Common myeloid progenitor, CD34-positive (primary cell): ENCODE measurements around the gene CIAO3.
A peak's percentile ranks its signal among the peaks of the same experiment; 100 is the strongest.

Experiments used
- CTCF ChIA-PET: fragments of 350-600 bp; sonication (Branson Sonifier 250); formaldehyde crosslinking; loops from one replicate; lab custom pipeline; 2021; ENCODE audit warnings: antibody characterized with exemption; lab: Charles Lee
- POLR2A ChIA-PET: fragments of 350-600 bp; sonication (Branson Sonifier 250); formaldehyde crosslinking; loops from one replicate; lab custom pipeline; 2021; ENCODE audit warnings: antibody characterized with exemption; lab: Charles Lee
- DNase-seq, 3 donors: peaks; one replicate each; pipeline versions ENCODE4 v3.0.0 to v3.0.0-alpha.2; 2013
- H3K27ac ChIP-seq, 2 experiments: 1 replicate in 1 of 2; 2 replicates in 1 of 2; pipeline ENCODE4 v1.7.0; 2013; ENCODE audit warnings: inconsistent platforms in 2 of 2, low read length in 2 of 2, mild to moderate bottlenecking in 2 of 2, low read depth in 1 of 2, moderate library complexity in 1 of 2; ENCODE audit not compliant: severe bottlenecking in 2 of 2, insufficient read depth in 1 of 2, poor library complexity in 1 of 2
- H3K27me3 ChIP-seq, 5 experiments: replicated peaks in 2 of 5; 1 replicate in 3 of 5; 2 replicates in 2 of 5; pipeline versions ENCODE4 v1.6.1 to v1.7.0; 2013; ENCODE audit warnings: low read length in 4 of 5, mild to moderate bottlenecking in 2 of 5, moderate library complexity in 2 of 5, inconsistent platforms in 1 of 5; ENCODE audit not compliant: insufficient read depth in 5 of 5, control insufficient read depth in 4 of 5
- H3K36me3 ChIP-seq, 4 experiments: 1 replicate in 2 of 4; 2 replicates in 2 of 4; pipeline versions ENCODE4 v1.6.1 to v1.7.0; 2013; ENCODE audit warnings: low read length in 3 of 4, control low read depth in 1 of 4, mild to moderate bottlenecking in 1 of 4; ENCODE audit not compliant: control insufficient read depth in 4 of 4, insufficient read depth in 4 of 4
- H3K4me1 ChIP-seq, 4 experiments: 1 replicate in 3 of 4; 2 replicates in 1 of 4; pipeline versions ENCODE4 v1.6.1 to v1.7.1; 2013; ENCODE audit warnings: low read length in 3 of 4, mild to moderate bottlenecking in 3 of 4, control low read depth in 1 of 4, inconsistent platforms in 1 of 4, moderate library complexity in 1 of 4; ENCODE audit not compliant: control insufficient read depth in 4 of 4, insufficient read depth in 4 of 4; ENCODE audit errors: control extremely low read depth in 1 of 4
- H3K4me3 ChIP-seq, 7 experiments: 1 replicate in 4 of 7; 2 replicates in 3 of 7; pipeline versions ENCODE4 v1.5.1 to v1.7.0; 2013; ENCODE audit warnings: mild to moderate bottlenecking in 7 of 7, low read length in 6 of 7, moderate library complexity in 6 of 7, inconsistent platforms in 2 of 7, low read depth in 2 of 7, control low read depth in 1 of 7; ENCODE audit not compliant: insufficient read depth in 4 of 7, control insufficient read depth in 1 of 7; ENCODE audit errors: extremely low read depth in 1 of 7
- H3K9me3 ChIP-seq, 5 experiments: 1 replicate in 4 of 5; 2 replicates in 1 of 5; pipeline versions ENCODE4 v1.6.1 to v1.7.1; 2013; ENCODE audit warnings: low read length in 4 of 5, mild to moderate bottlenecking in 2 of 5, inconsistent platforms in 1 of 5, low read depth in 1 of 5, moderate library complexity in 1 of 5; ENCODE audit not compliant: control insufficient read depth in 4 of 5, insufficient read depth in 2 of 5; ENCODE audit errors: control extremely low read depth in 1 of 5
- WGBS: methylation state at CpG from one replicate; pipeline ENCODE4 v1.1.5; 2013; ENCODE audit not compliant: insufficient coverage; 5-methylcytosine and 5-hydroxymethylcytosine counted together

The CIAO3 gene

DNA sequence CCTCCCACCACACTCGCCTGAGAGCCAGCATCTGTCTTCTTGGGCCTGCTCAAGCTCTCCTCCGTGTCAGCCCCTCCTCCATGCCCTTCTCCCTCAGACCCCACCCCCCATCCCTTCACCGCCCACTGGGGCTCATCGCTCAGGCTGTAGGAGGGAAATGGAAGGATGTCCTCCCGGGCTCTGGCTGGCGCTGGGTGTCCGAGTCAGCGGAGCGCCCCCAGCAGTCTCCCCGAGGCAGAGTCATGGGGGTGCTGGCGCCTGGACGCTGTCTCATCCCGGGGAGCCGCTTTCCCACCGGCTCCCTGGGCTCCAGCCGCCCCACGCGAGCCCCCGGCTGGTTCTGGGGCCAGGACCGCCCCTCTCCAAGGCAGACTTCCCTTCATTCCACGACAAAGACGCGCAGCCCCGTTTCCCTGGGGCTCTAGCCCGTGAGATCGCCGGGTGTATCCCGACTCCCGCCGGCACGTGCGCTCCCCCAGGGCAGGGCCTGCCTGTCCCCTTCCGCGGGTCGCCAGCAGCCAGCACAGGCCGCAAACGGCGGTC lies 20.3 kb downstream of the CIAO3 start:
- peak overlapping the region in 1 of 2 experiments; percentile 49 for H3K27ac ChIP-seq
- peak overlapping the region; percentile 52 to 83 (median 76) for H3K4me3 ChIP-seq
- H3K36me3 ChIP-seq: peaks cover 0 to 6% (median 0%) of the 10 kb centered on the region in 4 experiments
- DNase-seq: peak in 2 of 3 donors; percentile 68 to 69
- WGBS: under 1% methylated on average over 36 of the region's 38 CpGs
- ChIA-PET CTCF (interaction anchor here (0.9 to 4.3 kb wide), 8 partner anchors 9 to 68 kb away, joined by 3 to 23 read pairs (median 4); partner anchors contain the start of genes CHTF18 and RPUSD1), POLR2A (no interaction called here)
- no peaks in the 10 kb centered on the region for H3K9me3 ChIP-seq
- H3K27me3 ChIP-seq: peaks cover 0 to 22% (median 6%) of the 10 kb centered on the region in 5 experiments
- H3K4me1 ChIP-seq: peaks cover 0 to 51% (median 37%) of the 10 kb centered on the region in 4 experiments

DNA sequence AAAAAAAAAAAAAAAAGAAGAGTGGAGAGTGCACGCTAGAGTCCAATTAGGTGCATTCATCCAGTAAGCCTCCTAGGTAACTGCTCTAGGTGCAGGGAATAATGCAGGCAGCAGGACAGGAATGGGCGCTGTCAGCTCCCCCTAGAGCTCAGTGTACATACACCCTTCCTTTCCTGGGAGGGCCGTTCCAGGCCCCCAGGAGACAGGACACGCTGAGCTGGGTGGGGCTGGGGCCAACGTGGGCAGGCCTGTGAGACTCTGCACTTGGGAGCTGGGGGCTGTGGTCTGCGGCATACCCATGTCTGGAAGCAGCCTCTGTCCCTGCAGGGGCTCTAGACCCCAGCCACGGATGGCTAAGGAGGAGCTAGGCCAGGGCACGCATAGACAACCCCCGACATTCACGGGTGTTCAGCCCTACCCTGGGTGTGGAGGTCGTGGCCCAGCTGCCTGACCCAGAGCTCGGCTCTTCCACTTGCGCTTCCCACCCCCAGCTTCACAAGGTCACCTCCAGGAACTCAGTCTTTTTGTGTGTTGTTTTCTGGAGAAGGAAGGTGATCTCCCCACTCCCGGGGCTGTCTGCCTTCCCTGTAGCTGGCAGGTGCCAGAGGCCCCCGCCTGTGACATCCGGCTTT lies 20.9 kb downstream of the CIAO3 start:
- H3K27me3 ChIP-seq: peaks cover 0 to 26% (median 6%) of the 10 kb centered on the region in 5 experiments
- peak overlapping the region; percentile 52 to 83 (median 76) for H3K4me3 ChIP-seq
- peaks cover 0 to 55% (median 41%) of the 10 kb centered on the region in 4 experiments for H3K4me1 ChIP-seq
- 17% methylated on average over 12 of the region's 16 CpGs for WGBS
- peaks cover 0 to 6% (median 0%) of the 10 kb centered on the region in 4 experiments for H3K36me3 ChIP-seq
- no peaks in the 10 kb centered on the region for H3K9me3 ChIP-seq
- peak in 1 of 3 donors; percentile 41 for DNase-seq
- ChIA-PET POLR2A (interaction anchor here (0.6 kb wide), 1 partner anchor 322 kb away, joined by 5 read pairs; no protein-coding TSS in a partner anchor), CTCF (interaction anchor here (0.9 to 4.3 kb wide), 10 partner anchors 9 to 68 kb away, joined by 3 to 23 read pairs (median 4); partner anchors contain the start of genes CHTF18 and RPUSD1)
- peak overlapping the region in 1 of 2 experiments; percentile 49 for H3K27ac ChIP-seq

DNA sequence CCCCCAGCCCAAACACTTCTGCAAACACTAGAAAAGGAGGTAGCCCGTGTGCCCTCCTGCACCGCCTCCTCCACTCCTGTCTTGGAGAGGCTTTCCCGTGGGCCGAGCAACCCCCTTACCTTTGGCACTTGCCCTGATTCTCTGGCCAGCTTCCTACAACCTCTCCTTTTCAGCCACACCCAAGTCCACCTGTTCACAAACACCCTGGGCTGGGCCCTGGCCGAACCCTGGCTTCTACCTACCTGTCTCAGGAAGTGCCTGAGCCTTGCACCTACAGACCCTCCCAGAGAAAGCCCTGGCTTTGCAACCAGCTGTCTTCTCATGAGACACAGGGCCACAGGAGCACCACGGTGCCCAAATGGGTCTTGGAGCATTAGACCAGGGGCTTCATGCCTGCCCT lies 21.9 kb downstream of the CIAO3 start:
- POLR2A ChIA-PET: interaction anchor here (0.6 kb wide), 1 partner anchor 321 kb away, joined by 5 read pairs; no protein-coding TSS in a partner anchor
- Histone ChIP-seq H3K36me3 (peaks cover 0 to 6% (median 0%) of the 10 kb centered on the region in 4 experiments), H3K9me3 (no peaks in the 10 kb centered on the region), H3K4me1 (peaks cover 0 to 59% (median 50%) of the 10 kb centered on the region in 4 experiments), H3K4me3 (no peak overlapping the region), H3K27ac (no peak overlapping the region), H3K27me3 (peaks cover 0 to 32% (median 6%) of the 10 kb centered on the region in 5 experiments)
- 92% methylated on average over 6 of the region's 6 CpGs for WGBS
- CTCF ChIA-PET: interaction anchor here (0.9 to 4.3 kb wide), 7 partner anchors 8 to 69 kb away, joined by 3 to 23 read pairs (median 4); partner anchors contain the start of genes CHTF18 and RPUSD1
- DNase-seq: no peak

DNA sequence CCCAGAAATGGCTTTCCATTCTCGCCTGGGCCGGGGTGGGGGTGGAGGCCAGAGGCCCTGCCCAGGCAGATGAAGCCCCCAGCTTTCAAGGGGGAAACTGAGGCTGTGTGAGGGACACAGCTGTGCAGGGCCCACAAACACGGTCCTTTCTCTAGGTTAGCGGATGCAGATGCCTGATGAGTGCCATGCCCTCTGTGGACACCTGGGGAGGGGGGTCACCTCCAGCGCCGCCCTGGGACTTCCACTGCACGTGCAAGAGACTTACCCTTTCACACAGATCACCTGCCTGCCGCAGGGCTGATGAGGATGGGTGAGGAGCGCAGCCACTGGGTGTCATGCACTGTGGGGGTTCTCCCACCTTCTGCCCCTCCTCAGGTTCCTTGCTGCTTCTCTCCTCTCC lies 22.4 kb downstream of the CIAO3 start:
- Histone ChIP-seq H3K36me3 (peaks cover 0 to 6% (median 0%) of the 10 kb centered on the region in 4 experiments), H3K9me3 (no peaks in the 10 kb centered on the region), H3K27me3 (peaks cover 0 to 37% (median 6%) of the 10 kb centered on the region in 5 experiments), H3K4me3 (no peak overlapping the region), H3K27ac (no peak overlapping the region), H3K4me1 (peaks cover 0 to 59% (median 51%) of the 10 kb centered on the region in 4 experiments)
- ChIA-PET CTCF (interaction anchor here (1.8 to 3.4 kb wide), 2 partner anchors 26 to 30 kb away, joined by 5 to 15 read pairs; no protein-coding TSS in a partner anchor), POLR2A (no interaction called here)
- WGBS: 93% methylated on average over 9 of the region's 9 CpGs
- DNase-seq: no peak

DNA sequence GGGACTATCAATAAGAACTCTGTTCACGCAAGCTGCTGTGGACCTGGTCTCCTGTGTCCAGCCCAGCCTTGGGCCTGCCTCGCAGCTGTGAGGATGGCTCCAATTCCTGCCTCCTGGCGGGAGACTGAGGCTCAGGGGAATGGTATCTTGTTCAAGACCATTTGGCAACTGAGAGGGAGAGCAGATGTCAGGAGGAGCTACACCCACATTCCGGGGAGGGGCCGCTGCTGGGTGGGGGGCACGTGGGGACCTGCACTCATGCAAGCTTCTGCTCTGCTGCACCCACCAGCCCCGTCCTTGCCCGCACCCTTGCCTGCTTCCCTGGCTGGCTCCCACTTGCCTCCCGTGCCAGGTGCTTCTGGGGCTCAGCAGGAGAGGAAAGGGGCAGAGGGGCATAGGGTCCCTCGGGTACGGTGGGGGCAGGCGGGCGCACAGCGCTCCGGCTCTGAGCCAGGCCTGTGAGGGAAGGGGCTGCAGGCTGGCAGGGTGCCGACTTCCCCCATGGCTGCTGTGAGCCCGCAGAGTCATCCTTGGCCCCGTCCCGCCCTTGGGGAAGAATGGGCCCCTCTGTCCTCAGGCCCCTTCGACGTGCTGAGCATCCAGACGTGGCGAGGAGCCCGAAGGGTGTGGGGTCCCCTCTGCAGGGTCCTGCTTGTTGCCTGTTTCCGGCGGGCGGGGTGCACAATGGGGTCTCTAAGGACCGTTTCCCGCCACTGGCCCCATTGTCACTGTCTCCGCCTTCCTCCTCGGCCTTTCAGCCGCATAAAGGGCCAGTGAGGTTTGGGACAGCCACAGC lies 23.1 kb downstream of the CIAO3 start:
- POLR2A ChIA-PET: no interaction called here
- 85% methylated on average over 27 of the region's 32 CpGs for WGBS
- peaks cover 0 to 39% (median 6%) of the 10 kb centered on the region in 5 experiments for H3K27me3 ChIP-seq
- DNase-seq: no peak
- peaks cover 0 to 3% (median 0%) of the 10 kb centered on the region in 4 experiments for H3K36me3 ChIP-seq
- H3K4me3 ChIP-seq: no peak overlapping the region
- no peak overlapping the region for H3K27ac ChIP-seq
- H3K4me1 ChIP-seq: peaks cover 0 to 59% (median 51%) of the 10 kb centered on the region in 4 experiments
- no peaks in the 10 kb centered on the region for H3K9me3 ChIP-seq
- CTCF ChIA-PET: interaction anchor here (1.0 to 3.4 kb wide), 6 partner anchors 8 to 67 kb away, joined by 3 to 17 read pairs (median 4); partner anchors contain the start of genes CCDC78 and CIAO3

DNA sequence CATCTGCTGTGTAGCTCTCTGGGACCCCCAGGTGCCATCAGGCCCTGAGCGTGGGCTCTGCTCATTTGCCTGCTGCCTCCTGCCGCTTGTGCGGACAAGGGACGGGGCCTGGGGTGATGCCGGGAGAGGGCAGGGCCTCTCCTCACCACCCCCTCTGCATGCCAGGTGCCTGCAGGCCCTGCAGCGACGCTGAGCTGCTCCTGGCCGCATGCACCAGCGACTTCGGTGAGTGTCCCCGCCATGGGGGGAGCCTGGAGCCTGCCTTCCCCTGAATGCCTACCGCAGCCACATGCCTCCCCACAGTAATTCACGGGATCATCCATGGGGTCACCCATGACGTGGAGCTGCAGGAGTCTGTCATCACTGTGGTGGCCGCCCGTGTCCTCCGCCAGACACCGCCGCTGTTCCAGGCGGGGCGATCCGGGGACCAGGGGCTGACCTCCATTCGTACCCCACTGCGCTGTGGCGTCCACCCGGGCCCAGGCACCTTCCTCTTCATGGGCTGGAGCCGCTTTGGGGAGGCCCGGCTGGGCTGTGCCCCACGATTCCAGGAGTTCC lies 23.9 kb downstream of the CIAO3 start:
- Histone ChIP-seq H3K4me1 (peaks cover 0 to 54% (median 50%) of the 10 kb centered on the region in 4 experiments), H3K27me3 (peaks cover 0 to 42% (median 7%) of the 10 kb centered on the region in 5 experiments), H3K27ac (no peak overlapping the region), H3K4me3 (no peak overlapping the region), H3K36me3 (no peaks in the 10 kb centered on the region), H3K9me3 (no peaks in the 10 kb centered on the region)
- DNase-seq: no peak
- WGBS: 95% methylated on average over 22 of the region's 29 CpGs
- ChIA-PET POLR2A (interaction anchor here (1.3 kb wide), 1 partner anchor 9 kb away, joined by 4 read pairs; the partner anchor contains the start of gene CCDC78), CTCF (interaction anchor here (1.0 to 3.4 kb wide), 9 partner anchors 9 to 71 kb away, joined by 3 to 17 read pairs (median 5); partner anchors contain the start of genes CCDC78, CHTF18, CIAO3 and RPUSD1)
